ENCODE data around the gene RPH3AL.

Gene RPH3AL, protein sequence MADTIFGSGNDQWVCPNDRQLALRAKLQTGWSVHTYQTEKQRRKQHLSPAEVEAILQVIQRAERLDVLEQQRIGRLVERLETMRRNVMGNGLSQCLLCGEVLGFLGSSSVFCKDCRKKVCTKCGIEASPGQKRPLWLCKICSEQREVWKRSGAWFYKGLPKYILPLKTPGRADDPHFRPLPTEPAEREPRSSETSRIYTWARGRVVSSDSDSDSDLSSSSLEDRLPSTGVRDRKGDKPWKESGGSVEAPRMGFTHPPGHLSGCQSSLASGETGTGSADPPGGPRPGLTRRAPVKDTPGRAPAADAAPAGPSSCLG

DNA sequence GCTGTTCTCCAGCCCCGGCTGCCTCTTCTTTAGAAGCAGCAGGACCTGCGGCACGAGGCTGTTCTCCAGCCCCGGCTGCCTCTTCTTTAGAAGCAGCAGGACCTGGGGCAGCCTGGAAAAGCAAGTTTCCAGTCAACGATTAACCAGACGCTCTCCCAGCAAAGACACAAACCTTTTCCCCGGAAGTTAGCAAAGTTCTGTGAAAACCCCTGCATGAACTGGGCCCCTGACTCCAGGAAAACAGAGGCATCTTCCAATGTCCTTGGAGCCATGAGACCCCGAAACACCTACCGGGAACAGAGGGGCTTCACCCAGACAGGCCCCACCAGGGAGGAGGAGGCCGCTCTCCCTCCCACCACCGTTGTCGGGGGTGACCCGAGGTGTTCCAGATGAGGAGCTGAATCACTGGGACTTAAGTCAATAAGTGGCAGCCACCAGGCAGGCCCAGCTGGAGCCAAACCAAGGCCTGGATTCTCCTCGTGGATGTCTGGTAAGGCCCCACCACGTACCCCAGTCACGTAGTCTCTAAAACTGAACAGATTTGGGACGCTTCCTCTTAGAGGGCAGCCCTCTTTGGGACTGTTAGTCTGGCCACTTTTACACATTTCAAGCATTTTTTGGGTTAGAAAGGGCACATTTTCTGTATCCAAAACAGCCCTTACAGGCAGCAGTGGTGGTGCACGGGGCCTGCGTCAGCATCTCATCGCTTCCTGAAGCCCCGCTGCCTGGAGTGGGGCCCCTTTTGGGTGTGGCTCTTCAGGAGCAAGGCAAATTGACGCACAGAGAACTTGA is at the start of gene RPH3AL:
Gene RPH3AL (minus strand): TSS at position 387 of the 792 bp plus-strand sequence. CDS start 25,264 bp downstream, outside the sequence.
- DNase-seq (ENCODE audit: low read depth in 2 of 2), result no peak

- DNase-seq (ENCODE audit: low read depth in 2 of 2), result no peak
Observed at GRCh38 chr17:400257-400656, 47.6 kb upstream of the RPH3AL start.

GRCh38 chr17:396788-397187 is 44.2 kb upstream of the RPH3AL start:
- no peak for DNase-seq (ENCODE audit: low read depth in 2 of 2)

GRCh38 chr17:395974-396373 is 43.4 kb upstream of the RPH3AL start:
- DNase-seq (ENCODE audit: low read depth in 2 of 2), result no peak

DNA sequence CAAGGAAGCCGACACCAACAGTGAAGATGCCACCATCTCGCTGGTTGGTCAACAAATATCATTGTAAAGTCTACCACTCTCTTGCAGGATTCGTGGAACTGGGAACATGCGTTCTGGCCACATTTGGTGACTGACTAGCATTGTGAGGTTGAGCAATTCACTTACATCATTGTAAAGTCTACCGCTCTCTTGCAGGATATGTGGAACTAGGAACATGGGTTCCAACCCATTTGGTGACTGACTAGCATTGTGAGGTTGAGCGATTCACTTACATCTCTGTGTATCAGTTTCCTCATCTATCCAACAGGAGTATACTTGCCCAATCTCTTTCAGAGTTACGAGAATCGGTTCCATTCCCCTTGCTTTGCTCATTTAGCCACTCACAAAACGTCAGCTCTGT is 42.6 kb upstream of the RPH3AL start:
- DNase-seq (ENCODE audit: low read depth in 2 of 2), result no peak

DNA sequence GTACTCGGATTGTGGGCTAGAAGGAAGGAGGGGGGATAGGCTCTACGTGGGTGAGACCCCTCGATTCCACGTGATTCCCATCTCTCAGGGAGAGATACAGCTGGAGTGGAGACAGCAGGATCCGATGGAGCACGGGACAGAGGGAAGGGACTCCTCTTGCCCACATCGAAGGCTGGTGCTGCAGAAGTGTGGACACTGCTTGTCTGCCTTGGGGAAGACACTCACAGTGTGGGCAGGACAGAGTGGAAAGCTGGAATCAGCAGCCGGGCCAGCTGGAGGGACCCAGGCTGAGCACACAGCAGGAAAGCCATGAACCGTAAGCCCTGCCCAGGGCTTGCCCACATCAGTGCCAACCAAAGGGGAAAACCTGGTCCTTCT is 42.1 kb upstream of the RPH3AL start:
- no peak for DNase-seq (ENCODE audit: low read depth in 2 of 2)

- DNase-seq (ENCODE audit: low read depth in 2 of 2), result no peak
Observed at GRCh38 chr17:393806-394717, 41.5 kb upstream of the RPH3AL start.

GRCh38 chr17:391850-392249 is 39.2 kb upstream of the RPH3AL start:
- DNase-seq (ENCODE audit: low read depth in 2 of 2), result no peak

DNA sequence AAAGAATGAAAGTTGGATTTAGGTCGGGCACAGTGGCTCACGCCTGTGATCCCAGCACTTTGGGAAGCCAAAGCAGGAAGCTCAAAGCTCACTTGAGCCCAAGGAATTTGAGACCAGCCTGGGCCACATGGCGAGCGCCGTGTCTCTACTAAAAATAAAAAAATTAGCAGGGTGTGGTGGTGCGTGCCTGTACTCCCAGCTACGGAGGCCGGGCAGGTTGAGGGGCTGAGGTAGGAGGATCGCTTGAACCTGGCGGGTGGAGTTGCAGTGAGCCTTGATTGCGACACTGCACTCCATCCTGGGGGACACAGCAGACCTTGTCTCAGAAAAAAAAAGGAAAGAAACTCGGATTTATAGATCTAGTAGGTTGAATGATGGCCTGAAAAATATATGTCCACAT is 37.4 kb upstream of the RPH3AL start:
- DNase-seq (ENCODE audit: low read depth in 2 of 2), result no peak

DNA sequence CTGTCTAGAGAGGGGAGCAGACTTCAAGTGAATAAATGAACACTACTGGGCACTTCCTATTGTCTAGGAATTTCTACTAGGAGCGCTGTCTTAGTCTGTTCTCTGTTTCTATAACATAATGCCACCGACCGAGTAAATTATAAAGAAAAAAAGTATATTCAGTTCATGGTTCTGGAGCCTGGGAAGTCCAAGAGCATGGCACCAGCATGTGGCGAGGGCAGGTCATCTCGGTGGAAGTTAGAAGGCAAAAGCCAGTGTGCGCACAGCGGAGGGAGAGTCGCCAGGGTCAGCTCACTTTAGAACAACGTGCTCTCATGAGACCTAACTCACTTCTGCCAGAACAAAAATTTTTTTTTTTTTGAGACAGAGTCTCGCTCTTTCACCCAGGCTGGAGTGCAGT is 35.5 kb upstream of the RPH3AL start:
- DNase-seq (ENCODE audit: low read depth in 2 of 2), result no peak

- peak; percentile 23 to 53 for DNase-seq (ENCODE audit: low read depth in 2 of 2)
Observed at GRCh38 chr17:386141-386876, 33.7 kb upstream of the RPH3AL start.

DNA sequence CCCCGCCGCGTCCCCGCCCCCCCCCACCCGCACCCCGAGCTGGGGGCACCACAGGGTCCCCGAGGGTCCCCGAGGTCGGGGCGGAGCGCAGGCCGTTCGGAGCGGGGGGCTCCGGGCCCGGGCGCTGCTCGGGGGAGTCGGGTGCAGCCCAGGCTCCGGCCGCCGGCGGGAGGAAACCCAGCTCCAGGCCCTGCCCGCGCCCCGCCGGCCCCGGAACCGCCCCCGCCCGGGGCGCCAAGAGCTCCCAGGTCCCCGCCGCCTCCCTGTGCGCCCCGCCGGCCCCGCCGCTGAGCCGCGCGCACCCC is 33.2 kb upstream of the RPH3AL start:
- no peak for DNase-seq (ENCODE audit: low read depth in 2 of 2)

- no peak for DNase-seq (ENCODE audit: low read depth in 2 of 2)
Observed at GRCh38 chr17:385178-385835, 32.7 kb upstream of the RPH3AL start.

DNA sequence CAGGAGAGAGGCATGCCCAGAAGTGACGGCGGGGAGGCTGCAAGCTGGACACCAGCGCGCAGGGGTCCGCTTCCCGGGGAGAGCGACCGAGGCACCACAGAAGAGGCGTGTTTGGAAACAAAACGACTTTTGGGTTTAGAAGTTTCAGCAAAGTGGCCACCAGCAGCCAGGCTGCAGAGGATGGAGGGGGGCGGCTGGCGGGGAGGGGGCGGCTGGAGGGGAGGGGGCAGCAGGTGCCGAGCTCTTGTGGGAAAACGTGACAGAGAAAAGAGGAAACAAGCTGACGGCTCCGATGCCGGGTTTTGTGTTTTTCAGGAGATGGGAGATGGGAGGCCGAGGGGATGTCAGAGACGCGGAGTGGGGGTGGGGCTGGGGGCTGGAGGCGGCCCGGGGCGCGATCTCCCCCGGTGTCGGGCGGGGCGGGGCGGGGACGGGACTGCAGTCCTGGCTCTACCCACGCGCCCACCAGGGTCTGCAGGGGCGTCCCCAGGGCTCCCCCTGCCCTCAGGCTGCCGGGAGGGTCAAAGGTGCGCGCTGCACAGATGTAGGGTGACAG is 32.1 kb upstream of the RPH3AL start:
- no peak for DNase-seq (ENCODE audit: low read depth in 2 of 2)

- no peak for DNase-seq (ENCODE audit: low read depth in 2 of 2)
Observed at GRCh38 chr17:383771-384621, 31.4 kb upstream of the RPH3AL start.

GRCh38 chr17:382644-383533 is 30.3 kb upstream of the RPH3AL start:
- no peak for DNase-seq (ENCODE audit: low read depth in 2 of 2)

- DNase-seq (ENCODE audit: low read depth in 2 of 2), result no peak
Observed at GRCh38 chr17:381941-382643, 29.5 kb upstream of the RPH3AL start.

GRCh38 chr17:381516-381915 is 28.9 kb upstream of the RPH3AL start:
- no peak for DNase-seq (ENCODE audit: low read depth in 2 of 2)
